Stimulated activated CD8-positive, alpha-beta memory T cell treated with anti-CD3 and anti-CD28 coated beads, Interleukin-12 subunit alpha, Interleukin-12 subunit beta, amount 100 ng/mL, for 24 hours (primary cell): ENCODE results near the gene MACROD2.
"Not testable (repeated sequence)": the region's sequence is repeated elsewhere in the genome, so short reads cannot be mapped to it uniquely, and the experiment has no call there.

ENCODE experiments used
- DNase-seq: peaks from one replicate; pipeline ENCODE4 v3.0.0-alpha.2; 2020; ENCODE audit errors: extremely low read depth

Gene MACROD2

GRCh38 chr20:14991023-14991422 lies 995.7 kb downstream of the MACROD2 start:
- no peak for DNase-seq

- no peak for DNase-seq
Observed at GRCh38 chr20:14992153-14992552, 996.8 kb downstream of the MACROD2 start.

GRCh38 chr20:14992961-14993360 lies 997.6 kb downstream of the MACROD2 start:
- no peak for DNase-seq

- no peak for DNase-seq
Observed at GRCh38 chr20:14996883-14997672, 1001.8 kb downstream of the MACROD2 start.

- no peak for DNase-seq
Observed at GRCh38 chr20:14997791-14998190, 1002.5 kb downstream of the MACROD2 start.

GRCh38 chr20:15005300-15005986 lies 1010.1 kb downstream of the MACROD2 start:
- DNase-seq: no peak

- no peak for DNase-seq
Observed at GRCh38 chr20:15011631-15012030, 1016.3 kb downstream of the MACROD2 start.

- DNase-seq: no peak
Observed at GRCh38 chr20:15012566-15012965, 1017.2 kb downstream of the MACROD2 start.

GRCh38 chr20:15016875-15017274 lies 1021.6 kb downstream of the MACROD2 start:
- not testable (repeated sequence) for DNase-seq

- DNase-seq: no peak
Observed at GRCh38 chr20:15018966-15019365, 1023.6 kb downstream of the MACROD2 start.

GRCh38 chr20:15020845-15021244 lies 1025.5 kb downstream of the MACROD2 start:
- DNase-seq: no peak

- no peak for DNase-seq
Observed at GRCh38 chr20:15022921-15023320, 1027.6 kb downstream of the MACROD2 start.

- DNase-seq: no peak
Observed at GRCh38 chr20:15026759-15027158, 1031.4 kb downstream of the MACROD2 start.

GRCh38 chr20:15030826-15031225 lies 1035.5 kb downstream of the MACROD2 start:
- DNase-seq: no peak

- DNase-seq: no peak
Observed at GRCh38 chr20:15031546-15032351, 1036.4 kb downstream of the MACROD2 start.

GRCh38 chr20:15032352-15032622 lies 1037.0 kb downstream of the MACROD2 start:
- DNase-seq: no peak

- no peak for DNase-seq
Observed at GRCh38 chr20:15033269-15033668, 1038.0 kb downstream of the MACROD2 start.

GRCh38 chr20:15033891-15034290 lies 1038.6 kb downstream of the MACROD2 start:
- DNase-seq: no peak

GRCh38 chr20:15036948-15037347 lies 1041.6 kb downstream of the MACROD2 start:
- no peak for DNase-seq

- no peak for DNase-seq
Observed at GRCh38 chr20:15039088-15039752, 1043.9 kb downstream of the MACROD2 start.

GRCh38 chr20:15042723-15043122 lies 1047.4 kb downstream of the MACROD2 start:
- DNase-seq: no peak

- DNase-seq: no peak
Observed at GRCh38 chr20:15045246-15045645, 1049.9 kb downstream of the MACROD2 start.
